ENCODE results near the gene ELAC2. TPM values are rescaled to one million over a fixed set of nuclear protein-coding genes. Genes with fewer than 3 reads are reported as not detected.

ELAC2 gene
- polyA plus RNA-seq, 3 donors = 24.2 to 39.6 (median 26.0) TPM

GRCh38 chr17:13035420-13035819, 17.6 kb upstream of the ELAC2 start:
- H3K36me3 Mint-ChIP-seq = no peaks in the 10 kb centered on the region
- intact Hi-C loops (cut with micrococcal nuclease) = no loop called here
- H3K4me1 Mint-ChIP-seq = peaks cover 3% of the 10 kb centered on the region

GRCh38 chr17:13031718-13032350, 14.0 kb upstream of the ELAC2 start:
- H3K27me3 Mint-ChIP-seq (ENCODE audit: low read depth in 3 of 3) = peaks cover 1 to 5% (median 1%) of the 10 kb centered on the region in 3 donors
- H3K36me3 ChIP-seq (replicated peaks in 1 of 2; ENCODE audit: control insufficient read depth in 1 of 2, insufficient read depth in 2 of 2, low read length in 2 of 2) = no peaks in the 10 kb centered on the region
- no peaks in the 10 kb centered on the region for H3K36me3 Mint-ChIP-seq
- peak; percentile 92 for TF ChIP-seq CTCF (IDR thresholded peaks at IDR 0.05)
- H3K4me1 Mint-ChIP-seq = peaks cover 3% of the 10 kb centered on the region
- 41% methylated on average over 8 of the region's 16 CpGs for WGBS (ENCODE audit: insufficient coverage)
- H4K20me1 ChIP-seq (ENCODE audit: insufficient read depth, low read length) = no peaks in the 10 kb centered on the region
- no peaks in the 10 kb centered on the region for H3K27me3 ChIP-seq (ENCODE audit: control insufficient read depth in 2 of 2, insufficient read depth in 2 of 2, low read length in 2 of 2)
- peaks cover 0 to 3% of the 10 kb centered on the region in 2 donors for H3K4me1 ChIP-seq (ENCODE audit: control insufficient read depth in 1 of 2, insufficient read depth in 2 of 2, low read length in 2 of 2)
- H3K9me3 ChIP-seq (replicated peaks in 1 of 2; ENCODE audit: control insufficient read depth in 1 of 2, insufficient read depth in 1 of 2, low read length in 2 of 2) = peaks cover 4 to 9% of the 10 kb centered on the region in 2 donors
- H3K4me3 ChIP-seq (replicated peaks in 1 of 3; ENCODE audit: low read depth in 2 of 3, low read length in 3 of 3) = peak overlapping the region in 1 of 3 experiments; percentile 53
- no peaks in the 10 kb centered on the region for H3K79me2 ChIP-seq (ENCODE audit: insufficient read depth, low read length)
- no peak overlapping the region for H3K27ac Mint-ChIP-seq
- intact Hi-C loops (cut with micrococcal nuclease) = no loop called here
- H3K27ac ChIP-seq (ENCODE audit: low read depth in 1 of 2, low read length in 2 of 2) = no peak overlapping the region
- peak overlapping the region; percentile 60 to 63 for H3K4me3 Mint-ChIP-seq
- no peak overlapping the region for H3K9ac ChIP-seq (ENCODE audit: insufficient read depth, low read length, poor library complexity, severe bottlenecking)
- H2AFZ ChIP-seq (ENCODE audit: insufficient read depth, low read depth, low read length, poor library complexity, severe bottlenecking) = peak overlapping the region; percentile 61
- DNase-seq = peak; percentile 33 to 59 (median 55)
- peak overlapping the region; percentile 62 for H3K4me2 ChIP-seq (replicated peaks; ENCODE audit: extremely low read depth, low read length, poor library complexity, severe bottlenecking)
- peaks cover 9 to 21% (median 13%) of the 10 kb centered on the region in 7 donors for H3K9me3 Mint-ChIP-seq

More at GRCh38 chr17:13035420-13035819, 17.6 kb upstream of the ELAC2 start:
- H3K4me3 ChIP-seq (replicated peaks in 1 of 3; ENCODE audit: low read depth in 2 of 3, low read length in 3 of 3) = no peak overlapping the region
- no peak for TF ChIP-seq CTCF (IDR thresholded peaks at IDR 0.05)
- no peak overlapping the region for H3K4me2 ChIP-seq (replicated peaks; ENCODE audit: extremely low read depth, low read length, poor library complexity, severe bottlenecking)
- no peaks in the 10 kb centered on the region for H3K79me2 ChIP-seq (ENCODE audit: insufficient read depth, low read length)
- no peak overlapping the region for H3K4me3 Mint-ChIP-seq
- peaks cover 10 to 28% (median 17%) of the 10 kb centered on the region in 7 donors for H3K9me3 Mint-ChIP-seq
- H3K9me3 ChIP-seq (replicated peaks in 1 of 2; ENCODE audit: control insufficient read depth in 1 of 2, insufficient read depth in 1 of 2, low read length in 2 of 2) = peaks cover 4 to 9% of the 10 kb centered on the region in 2 donors
- no peak overlapping the region for H3K9ac ChIP-seq (ENCODE audit: insufficient read depth, low read length, poor library complexity, severe bottlenecking)
- H3K36me3 ChIP-seq (replicated peaks in 1 of 2; ENCODE audit: control insufficient read depth in 1 of 2, insufficient read depth in 2 of 2, low read length in 2 of 2) = no peaks in the 10 kb centered on the region
- H3K27ac ChIP-seq (ENCODE audit: low read depth in 1 of 2, low read length in 2 of 2) = no peak overlapping the region
- H3K4me1 ChIP-seq (ENCODE audit: control insufficient read depth in 1 of 2, insufficient read depth in 2 of 2, low read length in 2 of 2) = peaks cover 0 to 3% of the 10 kb centered on the region in 2 donors
- no peak overlapping the region for H2AFZ ChIP-seq (ENCODE audit: insufficient read depth, low read depth, low read length, poor library complexity, severe bottlenecking)
- H3K27me3 ChIP-seq (ENCODE audit: control insufficient read depth in 2 of 2, insufficient read depth in 2 of 2, low read length in 2 of 2) = no peaks in the 10 kb centered on the region
- WGBS (ENCODE audit: insufficient coverage) = 100% methylated on average over 1 of the region's 1 CpG
- H3K27ac Mint-ChIP-seq = no peak overlapping the region
- H4K20me1 ChIP-seq (ENCODE audit: insufficient read depth, low read length) = no peaks in the 10 kb centered on the region
- no peak for DNase-seq
- H3K27me3 Mint-ChIP-seq (ENCODE audit: low read depth in 3 of 3) = peaks cover 0 to 4% (median 1%) of the 10 kb centered on the region in 3 donors

Measured in CD14-positive monocyte (primary cell).